ENCODE results near the gene OR2D2. TPM values are rescaled to one million over a fixed set of nuclear protein-coding genes. Genes with fewer than 3 reads are reported as not detected.

The OR2D2 gene
- total and polyA plus RNA-seq, 2 of the 13 experiments (the other 11 are each of a cell fraction or from before 2014, with no cell fraction given) = not detected

GRCh38 chr11:6925007-6925577 is 32.8 kb upstream of the OR2D2 start:
- FAIRE-seq = no peak
- H3K4me3 ChIP-seq (replicated peaks in 1 of 3; ENCODE audit: insufficient read depth in 1 of 3, low read depth in 2 of 3, low read length in 3 of 3) = no peak overlapping the region
- H2AFZ ChIP-seq (ENCODE audit: low read length) = no peak overlapping the region
- intact Hi-C loops (cut with micrococcal nuclease; ENCODE audit: unreplicated experiment) = no loop called here
- no TSS peak for BruUV-seq (replicated peaks)
- H3K9me3 ChIP-seq (ENCODE audit: low read length) = no peaks in the 10 kb centered on the region
- no peak overlapping the region for H3K27ac ChIP-seq (ENCODE audit: extremely low read length, insufficient read depth, low read length)
- H3K4me1 ChIP-seq (ENCODE audit: insufficient read depth, low read length) = no peaks in the 10 kb centered on the region
- H3K36me3 ChIP-seq (replicated peaks in 1 of 2; ENCODE audit: control insufficient read depth in 1 of 2, insufficient read depth in 2 of 2, low read length in 2 of 2) = no peaks in the 10 kb centered on the region
- peaks cover 0 to 23% of the 10 kb centered on the region in 2 experiments; a peak in 2 of 5 replicates for H3K27me3 ChIP-seq (ENCODE audit: control insufficient read depth in 1 of 2, insufficient read depth in 2 of 2, low read length in 2 of 2)
- CTCF ChIA-PET (ENCODE audit: low intra/inter-chr PET ratio, low total read pairs) = no interaction called here
- POLR2A ChIA-PET = no interaction called here
- no peaks in the 10 kb centered on the region for H3K79me2 ChIP-seq (ENCODE audit: insufficient read depth, low read length)
- TF ChIP-seq CHD2 (IDR thresholded peaks at IDR 0.05; ENCODE audit: low read depth, low read length) (no peak), TP53 (CRISPR knock-in tag; conservative IDR thresholded peaks at IDR 0.05) (no peak), ZNF619 (CRISPR knock-in tag; IDR thresholded peaks at IDR 0.05) (no peak), REPIN1 (CRISPR knock-in tag; IDR thresholded peaks at IDR 0.05; ENCODE audit: borderline replicate concordance, low read depth) (no peak), ZNF598 (CRISPR knock-in tag; IDR thresholded peaks at IDR 0.05; ENCODE audit: borderline replicate concordance) (no peak), MBD4 (IDR thresholded peaks at IDR 0.05; ENCODE audit: borderline replicate concordance, low read length) (no peak), ZNF720 (CRISPR knock-in tag; IDR thresholded peaks at IDR 0.05) (no peak), ZFY (CRISPR knock-in tag; IDR thresholded peaks at IDR 0.05) (no peak)
- no peak for ATAC-seq
- H3K9ac ChIP-seq (ENCODE audit: insufficient read depth, low read depth, low read length) = no peak overlapping the region
- no peaks in the 10 kb centered on the region for H4K20me1 ChIP-seq (ENCODE audit: insufficient read depth, low read length)
- no peak overlapping the region for H3K4me2 ChIP-seq (ENCODE audit: low read depth, low read length)
- DNase-seq (ENCODE audit: low spot score) = no peak
- in situ Hi-C loops (cut with HindIII; ENCODE audit: extremely low pct_ligation_motif_present, low pct_unique_long_range_greater_than_20kb) = no loop called here

GRCh38 chr11:6920702-6921101 is 28.4 kb upstream of the OR2D2 start, which contains the start of gene OR2D3:
TSS of gene OR2D3 (plus strand) at chr11:6921002. CDS start at chr11:6921002, 0 bp downstream.
- POLR2A ChIA-PET = no interaction called here
- Histone ChIP-seq H4K20me1 (ENCODE audit: insufficient read depth, low read length) (no peaks in the 10 kb centered on the region), H3K9ac (ENCODE audit: insufficient read depth, low read depth, low read length) (no peak within 1 kb of the TSS), H3K79me2 (ENCODE audit: insufficient read depth, low read length) (no peaks in the 10 kb centered on the region), H3K27me3 (ENCODE audit: control insufficient read depth in 1 of 2, insufficient read depth in 2 of 2, low read length in 2 of 2) (peaks cover 2 to 6% of the 10 kb centered on the region in 2 experiments; a peak in 2 of 5 replicates), H3K4me3 (replicated peaks in 1 of 3; ENCODE audit: insufficient read depth in 1 of 3, low read depth in 2 of 3, low read length in 3 of 3) (no peak within 1 kb of the TSS), H3K36me3 (replicated peaks in 1 of 2; ENCODE audit: control insufficient read depth in 1 of 2, insufficient read depth in 2 of 2, low read length in 2 of 2) (no peaks in the 10 kb centered on the region), H3K9me3 (ENCODE audit: low read length) (no peaks in the 10 kb centered on the region), H3K4me1 (ENCODE audit: insufficient read depth, low read length) (no peaks in the 10 kb centered on the region), H2AFZ (ENCODE audit: low read length) (no peak within 1 kb of the TSS), H3K27ac (ENCODE audit: extremely low read length, insufficient read depth, low read length) (no peak within 1 kb of the TSS), H3K4me2 (ENCODE audit: low read depth, low read length) (no peak within 1 kb of the TSS)
- intact Hi-C loops (cut with micrococcal nuclease; ENCODE audit: unreplicated experiment) = no loop called here
- 6% methylated on average over 1 of the region's 1 CpG for WGBS (ENCODE audit: low lambda C conversion rate)
- in situ Hi-C loops (cut with HindIII; ENCODE audit: extremely low pct_ligation_motif_present, low pct_unique_long_range_greater_than_20kb) = no loop called here
- CTCF ChIA-PET (ENCODE audit: low intra/inter-chr PET ratio, low total read pairs) = no interaction called here
- FAIRE-seq (no peak), ATAC-seq (no peak), DNase-seq (ENCODE audit: low spot score) (no peak)
- no TSS peak for BruUV-seq (replicated peaks)
- no peak for TF ChIP-seq ELF4 (CRISPR knock-in tag; IDR thresholded peaks at IDR 0.05; ENCODE audit: borderline replicate concordance)
- TF ChIP-seq HDAC6 (IDR thresholded peaks at IDR 0.05; ENCODE audit: low read depth, low read length) = no peak
- TF ChIP-seq ZNF841 (CRISPR knock-in tag; IDR thresholded peaks at IDR 0.05; ENCODE audit: borderline replicate concordance) = no peak
- no peak for TF ChIP-seq RFX5 (IDR thresholded peaks at IDR 0.05; ENCODE audit: low read depth, low read length)
- no peak for TF ChIP-seq KAT7 (CRISPR knock-in tag; IDR thresholded peaks at IDR 0.05; ENCODE audit: borderline replicate concordance)
- no peak for TF ChIP-seq RNF219 (CRISPR knock-in tag; IDR thresholded peaks at IDR 0.05)
- TF ChIP-seq SPEN (CRISPR knock-in tag; IDR thresholded peaks at IDR 0.05; ENCODE audit: low read depth) = no peak
- no peak for TF ChIP-seq ZNF510 (CRISPR knock-in tag; IDR thresholded peaks at IDR 0.05; ENCODE audit: low read depth)
- TF ChIP-seq CREM (IDR thresholded peaks at IDR 0.05) = no peak
- no peak for TF ChIP-seq CREM (CRISPR knock-in tag; IDR thresholded peaks at IDR 0.05)
- no peak for TF ChIP-seq ZFYVE20 (CRISPR knock-in tag; IDR thresholded peaks at IDR 0.05; ENCODE audit: borderline replicate concordance, low read depth)
